Suprapubic skin (tissue), 3 donors: Measurements from ENCODE around the gene PLK1.

ENCODE experiments used
- POLR2AphosphoS5 ChIP-seq, 3 donors: sonication (generic); formaldehyde crosslinking; IDR thresholded peaks; one replicate each; pipeline ENCODE4 v1.6.1; 2017; ENCODE audit warnings: antibody characterized with exemption in 3 of 3
- TF ChIP-seq, protein P1 (sequence below), 2 donors: fragments of 200-600 bp in 1 of 2; fragments of 450-650 bp in 1 of 2; sonication (generic) in 1 of 2; IDR thresholded peaks; one replicate each; pipeline ENCODE4 v1.5.1; 2016 to 2019; ENCODE audit warnings: antibody characterized with exemption in 2 of 2, mild to moderate bottlenecking in 1 of 2, moderate library complexity in 1 of 2

DNA sequence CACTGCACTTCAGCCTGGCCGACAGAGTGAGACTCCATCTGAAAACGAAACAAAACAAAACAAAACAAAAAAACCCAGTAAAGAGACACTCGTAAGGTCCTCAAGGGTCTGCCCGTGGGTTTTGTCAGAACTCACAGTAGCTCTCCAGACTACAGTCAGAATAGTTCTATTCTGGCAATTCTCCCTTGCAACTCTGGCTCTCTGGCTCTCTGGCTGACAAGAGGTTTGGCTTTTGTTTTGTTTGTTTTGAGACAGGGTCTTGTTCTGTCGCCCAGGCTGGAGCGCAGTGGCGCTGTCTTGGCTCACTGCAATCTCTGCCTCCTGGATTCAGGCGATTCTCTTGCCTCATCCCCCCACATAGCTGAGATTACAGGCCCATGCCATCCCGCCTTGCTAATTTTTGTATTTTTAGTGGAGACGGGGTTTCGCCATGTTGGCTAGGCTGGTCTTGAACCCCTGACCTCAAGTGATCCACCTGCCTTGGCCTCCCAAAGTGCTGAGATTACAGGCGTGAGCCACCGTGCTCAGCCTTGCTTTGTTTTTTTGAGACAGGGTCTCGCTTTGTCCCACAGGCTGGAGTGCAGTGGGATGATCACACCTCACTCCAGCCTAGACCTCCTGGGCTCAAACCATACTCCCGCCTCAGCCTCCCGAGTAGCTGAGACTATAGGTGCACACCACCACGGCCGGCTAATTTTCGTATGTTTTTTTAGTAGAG, 55.6 kb downstream of the PLK1 start:
- TF ChIP-seq, protein P1, sequence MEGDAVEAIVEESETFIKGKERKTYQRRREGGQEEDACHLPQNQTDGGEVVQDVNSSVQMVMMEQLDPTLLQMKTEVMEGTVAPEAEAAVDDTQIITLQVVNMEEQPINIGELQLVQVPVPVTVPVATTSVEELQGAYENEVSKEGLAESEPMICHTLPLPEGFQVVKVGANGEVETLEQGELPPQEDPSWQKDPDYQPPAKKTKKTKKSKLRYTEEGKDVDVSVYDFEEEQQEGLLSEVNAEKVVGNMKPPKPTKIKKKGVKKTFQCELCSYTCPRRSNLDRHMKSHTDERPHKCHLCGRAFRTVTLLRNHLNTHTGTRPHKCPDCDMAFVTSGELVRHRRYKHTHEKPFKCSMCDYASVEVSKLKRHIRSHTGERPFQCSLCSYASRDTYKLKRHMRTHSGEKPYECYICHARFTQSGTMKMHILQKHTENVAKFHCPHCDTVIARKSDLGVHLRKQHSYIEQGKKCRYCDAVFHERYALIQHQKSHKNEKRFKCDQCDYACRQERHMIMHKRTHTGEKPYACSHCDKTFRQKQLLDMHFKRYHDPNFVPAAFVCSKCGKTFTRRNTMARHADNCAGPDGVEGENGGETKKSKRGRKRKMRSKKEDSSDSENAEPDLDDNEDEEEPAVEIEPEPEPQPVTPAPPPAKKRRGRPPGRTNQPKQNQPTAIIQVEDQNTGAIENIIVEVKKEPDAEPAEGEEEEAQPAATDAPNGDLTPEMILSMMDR (IDR thresholded peaks at IDR 0.05) = no peak
- TF ChIP-seq POLR2AphosphoS5 (IDR thresholded peaks at IDR 0.05) = no peak
